Loucy (cell line): ENCODE measurements around the gene MAK.

Experiments
- CTCF ChIP-seq: fragments of 200-600 bp; sonication (generic); conservative IDR thresholded peaks from 2 replicates; pipeline ENCODE4 v1.5.1; 2014; ENCODE audit warnings: mild to moderate bottlenecking, antibody characterized with exemption, low read length
- EZH2phosphoT487 ChIP-seq: fragments of 200-600 bp; IDR thresholded peaks from 2 replicates; pipeline ENCODE4 v1.6.1; 2018; ENCODE audit warnings: antibody characterized with exemption, mild to moderate bottlenecking, moderate library complexity, borderline replicate concordance

- TF ChIP-seq CTCF (no peak), EZH2phosphoT487 (no peak)
Observed at GRCh38 chr6:10778230-10778629, 60.1 kb downstream of the MAK start.
